B cell (primary cell): Measurements from ENCODE around the gene NUDT3. TPM values are rescaled to one million over a fixed set of nuclear protein-coding genes. Genes with fewer than 3 reads are reported as not detected.

ENCODE experiments used
- ATAC-seq: fragments of 200-7000 bp; cut with Tn5 transposase; one replicate; pipeline ENCODE4 v1.10.0; 2021; ENCODE audit warnings: low read depth, mild to moderate bottlenecking, moderate number of reproducible peaks, moderate library complexity
- CTCF ChIA-PET: fragments of 350-600 bp; sonication (Branson Sonifier 250); formaldehyde crosslinking; loops from one replicate; lab custom pipeline; 2021; ENCODE audit warnings: antibody characterized with exemption, inconsistent platforms; lab: Charles Lee
- POLR2A ChIA-PET: fragments of 350-600 bp; sonication (Branson Sonifier 250); formaldehyde crosslinking; loops from one replicate; lab custom pipeline; 2021; ENCODE audit warnings: antibody characterized with exemption; lab: Charles Lee
- DNase-seq: peaks from one replicate; pipeline ENCODE4 v3.0.0; 2013
- H2AFZ ChIP-seq: 2 replicates; pipeline ENCODE4 v1.6.1; 2012; ENCODE audit warnings: mild to moderate bottlenecking, low read depth, low read length; ENCODE audit not compliant: insufficient read depth, poor library complexity, severe bottlenecking
- H3K27ac ChIP-seq, 2 donors: 1 replicate in 1 of 2; 2 replicates in 1 of 2; pipeline ENCODE4 v1.5.1; 2012 to 2013; ENCODE audit warnings: low read length in 2 of 2, mild to moderate bottlenecking in 2 of 2, moderate library complexity in 1 of 2
- H3K27me3 ChIP-seq, 4 experiments: fragments of 200-600 bp in 1 of 4; sonication (generic) in 1 of 4; replicated peaks in 1 of 4; 1 replicate in 2 of 4; 2 replicates in 2 of 4; pipeline versions ENCODE4 v1.6.1 to v1.7.0; 2013 to 2016; ENCODE audit warnings: low read length in 3 of 4, mild to moderate bottlenecking in 2 of 4, mixed read lengths in 1 of 4, moderate library complexity in 1 of 4; ENCODE audit not compliant: insufficient read depth in 4 of 4, control insufficient read depth in 3 of 4; ENCODE audit errors: control extremely low read depth in 1 of 4
- H3K36me3 ChIP-seq, 2 experiments: replicated peaks in 1 of 2; 1 replicate in 1 of 2; 2 replicates in 1 of 2; pipeline versions ENCODE4 v1.6.1 to v1.7.1; 2013; ENCODE audit warnings: low read length in 1 of 2; ENCODE audit not compliant: insufficient read depth in 2 of 2, control insufficient read depth in 1 of 2; ENCODE audit errors: control extremely low read depth in 1 of 2, extremely low read depth in 1 of 2
- H3K4me1 ChIP-seq, 2 donors: fragments of 200-600 bp in 1 of 2; sonication (generic) in 1 of 2; 1 replicate in 1 of 2; 2 replicates in 1 of 2; pipeline versions ENCODE4 v1.5.1 to v1.6.1; 2013 to 2017; ENCODE audit warnings: low read length in 2 of 2; ENCODE audit not compliant: control insufficient read depth in 2 of 2, insufficient read depth in 2 of 2
- H3K4me2 ChIP-seq: replicated peaks from 2 replicates; pipeline ENCODE3; 2012; ENCODE audit warnings: mild to moderate bottlenecking, low read depth, low read length; ENCODE audit not compliant: poor library complexity, severe bottlenecking
- H3K4me3 ChIP-seq, 5 experiments: fragments of 200-600 bp in 1 of 5; sonication (generic) in 1 of 5; 1 replicate in 3 of 5; 2 replicates in 2 of 5; pipeline versions ENCODE4 v1.5.1 to v1.7.0; 2011 to 2016; ENCODE audit warnings: low read length in 4 of 5, mild to moderate bottlenecking in 4 of 5, low read depth in 2 of 5, control low read depth in 1 of 5, moderate library complexity in 1 of 5; ENCODE audit not compliant: insufficient read depth in 1 of 5; ENCODE audit errors: control extremely low read depth in 1 of 5, extremely low read depth in 1 of 5
- H3K79me2 ChIP-seq: fragments of 200-600 bp; sonication (generic); one replicate; pipeline ENCODE4 v1.6.0; 2016; ENCODE audit warnings: low read length; ENCODE audit not compliant: control insufficient read depth, insufficient read depth
- H3K9ac ChIP-seq: fragments of 200-600 bp; sonication (generic); 2 replicates; pipeline ENCODE4 v1.6.1; 2017; ENCODE audit warnings: mild to moderate bottlenecking, low read length, moderate library complexity
- H3K9me3 ChIP-seq, 3 donors: one replicate each; pipeline versions ENCODE4 v1.6.1 to v1.7.1; 2013; ENCODE audit warnings: low read length in 2 of 3; ENCODE audit not compliant: control insufficient read depth in 2 of 3, insufficient read depth in 1 of 3; ENCODE audit errors: control extremely low read depth in 1 of 3
- H4K20me1 ChIP-seq: 2 replicates; pipeline ENCODE4 v1.6.0; 2012; ENCODE audit warnings: mild to moderate bottlenecking, low read length; ENCODE audit not compliant: insufficient read depth, control insufficient read depth, poor library complexity, severe bottlenecking
- H3K27ac Mint-ChIP-seq: one replicate; pipeline ENCODE4 v1.8.0; 2021; ENCODE audit warnings: mixed read lengths
- H3K27me3 Mint-ChIP-seq: one replicate; pipeline ENCODE4 v1.8.0; 2021; ENCODE audit warnings: mixed read lengths
- H3K4me1 Mint-ChIP-seq: one replicate; pipeline ENCODE4 v1.8.0; 2021; ENCODE audit warnings: mixed read lengths
- H3K4me3 Mint-ChIP-seq: one replicate; pipeline ENCODE4 v1.8.0; 2021; ENCODE audit warnings: mixed read lengths
- H3K9me3 Mint-ChIP-seq: one replicate; pipeline ENCODE4 v1.8.0; 2022; ENCODE audit warnings: mixed read lengths; ENCODE audit not compliant: insufficient read depth
- EZH2 ChIP-seq: IDR thresholded peaks from 2 replicates; pipeline ENCODE4 v1.6.1; 2012; ENCODE audit warnings: borderline replicate concordance, low read depth, mild to moderate bottlenecking, moderate library complexity, low read length; ENCODE audit not compliant: insufficient read depth, poor library complexity, severe bottlenecking
- WGBS: methylation state at CpG from one replicate; pipeline ENCODE4 v1.1.5; 2013; ENCODE audit warnings: missing lambda C conversion rate; ENCODE audit not compliant: insufficient coverage; 5-methylcytosine and 5-hydroxymethylcytosine counted together
- intact Hi-C: fragments of 100-400 bp; cut with micrococcal nuclease; formaldehyde crosslinking; loops from one replicate; pipeline ENCODE4 v1.10.0; 2022
- polyA plus RNA-seq: library from polyadenylated mRNA; depleted of rRNA; stranded (reverse); fragments of >200 nt; gene quantifications from 2 replicates; pipeline ENCODE4 v1.2.3, GENCODE V29; 2012
- total RNA-seq, 2 donors: library from RNA; stranded (reverse); fragments of 120-200 nt in 1 of 2; gene quantifications; 1 replicate in 1 of 2; 2 replicates in 1 of 2; pipeline versions ENCODE4 v1.2.3 to v1.2.4, GENCODE V29; 2013 to 2022
- TF ChIP-seq, protein P1 (sequence below): fragments of 200-600 bp; IDR thresholded peaks from one replicate; pipeline ENCODE4 v1.8.0; 2022; ENCODE audit warnings: antibody characterized with exemption, mild to moderate bottlenecking

NUDT3 gene
- total and polyA plus RNA-seq, 2 donors (not counting 1 experiment from before 2014, with no cell fraction given), result 18.2 to 37.4 TPM

DNA sequence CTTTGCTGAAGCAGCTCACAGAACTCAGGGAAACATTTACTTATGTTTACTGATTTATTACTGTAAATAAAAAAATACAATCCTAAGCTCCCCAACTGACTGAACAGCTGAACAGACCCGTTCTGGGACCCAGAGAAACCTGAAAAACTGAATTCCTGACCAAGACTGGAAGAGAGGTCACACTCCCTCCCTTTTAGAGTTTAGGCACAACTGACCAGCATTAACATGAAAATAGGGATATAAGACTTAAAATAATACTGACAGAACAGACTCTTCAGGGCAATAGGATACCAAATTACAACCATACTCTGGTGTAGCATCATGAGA is 45.1 kb upstream of the NUDT3 start:
- no peak overlapping the region for H3K9ac ChIP-seq
- no peaks in the 10 kb centered on the region for H4K20me1 ChIP-seq
- no peaks in the 10 kb centered on the region for H3K27me3 Mint-ChIP-seq
- no peak overlapping the region for H3K27ac Mint-ChIP-seq
- H3K79me2 ChIP-seq, result no peaks in the 10 kb centered on the region
- H3K4me1 Mint-ChIP-seq, result peaks cover 5% of the 10 kb centered on the region
- WGBS, result no CpG with 5 or more reads among the region's 1 CpG
- H3K4me3 Mint-ChIP-seq, result no peak overlapping the region
- intact Hi-C loops, result no loop called here
- peaks cover 4% of the 10 kb centered on the region for H3K9me3 Mint-ChIP-seq
- POLR2A ChIA-PET, result no interaction called here
- H3K4me1 ChIP-seq, result peaks cover 3 to 5% of the 10 kb centered on the region in 2 donors
- TF ChIP-seq, protein P1, sequence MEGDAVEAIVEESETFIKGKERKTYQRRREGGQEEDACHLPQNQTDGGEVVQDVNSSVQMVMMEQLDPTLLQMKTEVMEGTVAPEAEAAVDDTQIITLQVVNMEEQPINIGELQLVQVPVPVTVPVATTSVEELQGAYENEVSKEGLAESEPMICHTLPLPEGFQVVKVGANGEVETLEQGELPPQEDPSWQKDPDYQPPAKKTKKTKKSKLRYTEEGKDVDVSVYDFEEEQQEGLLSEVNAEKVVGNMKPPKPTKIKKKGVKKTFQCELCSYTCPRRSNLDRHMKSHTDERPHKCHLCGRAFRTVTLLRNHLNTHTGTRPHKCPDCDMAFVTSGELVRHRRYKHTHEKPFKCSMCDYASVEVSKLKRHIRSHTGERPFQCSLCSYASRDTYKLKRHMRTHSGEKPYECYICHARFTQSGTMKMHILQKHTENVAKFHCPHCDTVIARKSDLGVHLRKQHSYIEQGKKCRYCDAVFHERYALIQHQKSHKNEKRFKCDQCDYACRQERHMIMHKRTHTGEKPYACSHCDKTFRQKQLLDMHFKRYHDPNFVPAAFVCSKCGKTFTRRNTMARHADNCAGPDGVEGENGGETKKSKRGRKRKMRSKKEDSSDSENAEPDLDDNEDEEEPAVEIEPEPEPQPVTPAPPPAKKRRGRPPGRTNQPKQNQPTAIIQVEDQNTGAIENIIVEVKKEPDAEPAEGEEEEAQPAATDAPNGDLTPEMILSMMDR, result no peak
- TF ChIP-seq EZH2, result no peak
- no peak overlapping the region for H2AFZ ChIP-seq
- no peaks in the 10 kb centered on the region for H3K27me3 ChIP-seq
- no peak overlapping the region for H3K27ac ChIP-seq
- H3K4me3 ChIP-seq, result no peak overlapping the region
- ATAC-seq (no peak), DNase-seq (no peak)
- no peak overlapping the region for H3K4me2 ChIP-seq
- H3K9me3 ChIP-seq, result peaks cover 0 to 5% (median 0%) of the 10 kb centered on the region in 3 donors
- CTCF ChIA-PET, result interaction anchor here (1.2 kb wide), 1 partner anchor 702 kb away, joined by 3 read pairs; no protein-coding TSS in a partner anchor
- H3K36me3 ChIP-seq, result no peaks in the 10 kb centered on the region

DNA sequence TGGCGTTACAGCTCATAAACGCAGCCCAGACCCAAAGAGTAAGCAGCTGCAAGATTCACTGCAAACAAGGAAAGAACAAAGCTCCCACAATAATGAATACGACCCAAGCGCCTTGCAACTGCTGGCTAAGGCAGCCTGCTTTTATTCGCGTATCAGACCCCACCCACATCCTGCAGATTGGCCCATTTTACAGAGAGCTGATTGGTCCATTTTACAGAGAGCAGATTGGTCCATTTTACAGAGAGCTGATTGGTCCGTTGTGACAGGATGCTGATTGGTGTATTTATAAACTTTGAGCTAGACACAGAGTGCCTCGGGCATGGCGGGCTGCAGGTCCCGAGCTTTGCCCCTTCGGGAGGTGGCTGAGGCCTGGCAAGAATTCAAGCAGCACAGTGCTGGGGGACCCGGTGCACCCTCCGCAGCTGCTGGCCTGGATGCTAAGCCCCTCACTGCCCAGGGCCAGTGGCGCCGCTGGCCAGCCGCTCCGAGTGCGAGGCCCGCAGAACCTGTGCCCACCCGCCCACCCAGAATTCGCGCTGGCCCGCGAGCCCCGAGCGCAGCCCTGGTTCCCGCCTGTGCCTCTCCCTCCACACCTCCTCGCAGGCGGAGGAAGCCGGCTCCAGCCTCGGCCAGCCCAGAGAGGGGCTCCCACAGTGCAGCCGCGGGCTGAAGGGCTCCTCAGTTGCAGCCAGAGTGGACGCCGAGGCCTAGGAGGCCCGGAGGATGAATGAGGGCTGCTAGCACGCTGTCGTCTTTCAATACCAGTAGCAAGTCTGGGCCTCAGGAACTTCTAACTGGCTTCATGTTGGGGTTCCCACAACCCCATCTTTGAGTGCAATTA is 44.6 kb upstream of the NUDT3 start:
- intact Hi-C loops, result no loop called here
- H3K27ac ChIP-seq, result no peak overlapping the region
- WGBS, result 94% methylated on average over 30 of the region's 38 CpGs
- Mint-ChIP-seq H3K4me1 (peaks cover 5% of the 10 kb centered on the region), H3K27ac (no peak overlapping the region), H3K4me3 (no peak overlapping the region), H3K27me3 (no peaks in the 10 kb centered on the region), H3K9me3 (peaks cover 4% of the 10 kb centered on the region)
- H3K27me3 ChIP-seq, result no peaks in the 10 kb centered on the region
- no peaks in the 10 kb centered on the region for H4K20me1 ChIP-seq
- H3K9me3 ChIP-seq, result peaks cover 0 to 5% (median 0%) of the 10 kb centered on the region in 3 donors
- H3K4me2 ChIP-seq, result no peak overlapping the region
- no peak for TF ChIP-seq EZH2
- TF ChIP-seq, protein P1, result no peak
- H2AFZ ChIP-seq, result no peak overlapping the region
- H3K4me3 ChIP-seq, result no peak overlapping the region
- ChIA-PET CTCF (interaction anchor here (1.2 kb wide), 1 partner anchor 703 kb away, joined by 3 read pairs; no protein-coding TSS in a partner anchor), POLR2A (interaction anchor here (0.6 kb wide), 1 partner anchor 163 kb away, joined by 4 read pairs; no protein-coding TSS in a partner anchor)
- H3K9ac ChIP-seq, result no peak overlapping the region
- H3K36me3 ChIP-seq, result no peaks in the 10 kb centered on the region
- no peak for ATAC-seq
- peaks cover 3 to 5% of the 10 kb centered on the region in 2 donors for H3K4me1 ChIP-seq
- H3K79me2 ChIP-seq, result no peaks in the 10 kb centered on the region
- no peak for DNase-seq
